Sigmoid colon (tissue), 7 donors: ENCODE data around the gene RSPH6A. TPM values are rescaled to one million over a fixed set of nuclear protein-coding genes. Genes with fewer than 3 reads are reported as not detected.
A peak's percentile ranks its signal among the peaks of the same experiment; 100 is the strongest.

Experiments
- DNase-seq: peaks from one replicate; pipeline ENCODE4 v3.0.0-alpha.2; 2019
- H3K27ac ChIP-seq, 4 donors: fragments of 200-600 bp; sonication (generic); one replicate each; pipeline ENCODE4 v1.5.1; 2016 to 2019; ENCODE audit warnings: mild to moderate bottlenecking in 1 of 4
- H3K27me3 ChIP-seq, 3 donors: fragments of 200-600 bp; sonication (generic); one replicate each; pipeline ENCODE4 v1.5.1; 2019; ENCODE audit warnings: mild to moderate bottlenecking in 1 of 3
- H3K36me3 ChIP-seq, 4 donors: fragments of 200-600 bp; sonication (generic); one replicate each; pipeline ENCODE4 v1.5.1; 2016 to 2019
- H3K4me1 ChIP-seq, 4 donors: fragments of 200-600 bp; sonication (generic); one replicate each; pipeline ENCODE4 v1.5.1; 2017 to 2019
- H3K4me3 ChIP-seq, 4 donors: fragments of 200-600 bp; sonication (generic); one replicate each; pipeline ENCODE4 v1.5.1; 2017 to 2019; ENCODE audit warnings: mild to moderate bottlenecking in 2 of 4, moderate library complexity in 1 of 4
- H3K9me3 ChIP-seq, 4 donors: fragments of 200-600 bp in 3 of 4; sonication (generic) in 3 of 4; one replicate each; pipeline versions ENCODE4 v1.5.1 to v1.6.1; 2013 to 2019
- EP300 ChIP-seq, 4 donors: sonication (generic); formaldehyde crosslinking; IDR thresholded peaks; one replicate each; pipeline ENCODE4 v1.6.1; 2017; ENCODE audit warnings: antibody characterized with exemption in 4 of 4
- POLR2A ChIP-seq, 2 donors: fragments of 450-650 bp; IDR thresholded peaks; one replicate each; pipeline ENCODE4 v1.6.1; 2016; ENCODE audit warnings: antibody characterized with exemption in 2 of 2, mild to moderate bottlenecking in 2 of 2, moderate library complexity in 2 of 2
- POLR2AphosphoS5 ChIP-seq, 4 donors: sonication (generic); formaldehyde crosslinking; IDR thresholded peaks; one replicate each; pipeline ENCODE4 v1.6.1; 2017; ENCODE audit warnings: antibody characterized with exemption in 4 of 4
- WGBS, 2 donors: extraction: QIAGEN DNeasy Blood & Tissue Kit; methylation state at CpG; one replicate each; pipeline ENCODE4 v1.1.7; 2013; 5-methylcytosine and 5-hydroxymethylcytosine counted together
- intact Hi-C: fragments of 100-400 bp; cut with DNase I; formaldehyde crosslinking; loops from one replicate; pipeline ENCODE4 v1.15.1; 2023
- polyA plus RNA-seq, 3 donors: library from polyadenylated mRNA; stranded (reverse); fragments of 200-250 nt; gene quantifications; one replicate each; pipeline ENCODE4 v1.2.3, GENCODE V29; 2013
- total RNA-seq, 4 donors: library from RNA; depleted of rRNA; stranded (reverse); fragments of >200 nt; gene quantifications; one replicate each; pipeline ENCODE4 v1.1.0, GENCODE V29; 2016
- TF ChIP-seq, protein P1 (sequence below), 4 experiments: fragments of 450-650 bp in 3 of 4; fragments of 200-600 bp in 1 of 4; IDR thresholded peaks; one replicate each; pipeline ENCODE4 v1.5.1; 2016 to 2019; ENCODE audit warnings: antibody characterized with exemption in 4 of 4, mild to moderate bottlenecking in 3 of 4, moderate library complexity in 2 of 4
- donor health status: healthy with polysubstance abuse.
- donor health status: Bipolar disorder and iron deficiency.
- donor health status: healthy.

The RSPH6A gene
- total RNA-seq, result not detected
- under 1 TPM in 1 of 3 donors, not detected in 2; 0.12 TPM for polyA plus RNA-seq

DNA sequence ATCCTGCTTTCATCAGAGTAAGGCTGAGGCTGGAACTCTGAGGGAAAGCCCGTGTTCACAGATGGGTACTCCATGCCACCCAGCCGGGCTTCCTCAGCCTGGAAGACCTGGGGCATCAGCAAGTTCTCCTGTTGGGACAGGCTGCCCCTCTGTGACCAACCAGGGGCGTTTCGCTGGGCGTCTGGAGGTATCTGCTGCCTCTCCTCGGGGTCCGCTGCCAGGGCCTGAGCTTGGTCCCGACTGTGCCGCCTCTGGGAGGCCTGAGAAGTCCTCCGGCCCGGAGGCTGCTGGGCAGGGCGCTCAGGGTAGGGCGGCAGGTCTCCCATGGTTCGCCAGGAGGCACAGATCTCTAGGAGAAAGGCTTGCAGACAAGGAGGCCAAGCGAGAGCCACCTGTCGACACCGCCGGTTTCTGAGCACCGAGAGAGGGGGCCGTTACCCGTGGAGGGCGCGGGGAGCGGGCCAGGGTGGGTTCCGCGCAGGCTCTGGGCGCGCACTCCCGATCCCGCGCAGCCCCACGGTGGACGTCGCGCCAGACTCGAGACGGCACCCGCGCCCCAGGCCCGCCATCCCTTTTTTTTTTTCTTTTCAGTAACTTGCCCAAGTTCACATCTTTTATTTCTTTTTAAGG is at the start of gene RSPH6A:
RSPH6A (minus strand) TSS at position 458 of the 630 bp plus-strand sequence; CDS start at position 326, 132 bp downstream.
- intact Hi-C loops, result loop anchor here (5.0 kb wide), 1 partner anchor 67 kb away; no protein-coding TSS in a partner anchor
- Histone ChIP-seq H3K36me3 (peaks cover 0 to 9% (median 0%) of the 10 kb centered on the region in 4 donors), H3K4me3 (peak within 1 kb of the TSS; percentile 5 to 45 (median 24)), H3K9me3 (no peaks in the 10 kb centered on the region), H3K27me3 (peaks cover 8 to 43% (median 24%) of the 10 kb centered on the region in 3 donors), H3K4me1 (peaks cover 0 to 23% (median 18%) of the 10 kb centered on the region in 4 donors), H3K27ac (peak within 1 kb of the TSS in 1 of 4 donors; percentile 3)
- 43 to 77% methylated on average over 40 of the region's 40 CpGs for WGBS, 2 donors
- TF ChIP-seq POLR2A (IDR thresholded peaks at IDR 0.05) (no peak), POLR2AphosphoS5 (IDR thresholded peaks at IDR 0.05) (peak in 1 of 4 donors; percentile 6)
- TF ChIP-seq, protein P1, sequence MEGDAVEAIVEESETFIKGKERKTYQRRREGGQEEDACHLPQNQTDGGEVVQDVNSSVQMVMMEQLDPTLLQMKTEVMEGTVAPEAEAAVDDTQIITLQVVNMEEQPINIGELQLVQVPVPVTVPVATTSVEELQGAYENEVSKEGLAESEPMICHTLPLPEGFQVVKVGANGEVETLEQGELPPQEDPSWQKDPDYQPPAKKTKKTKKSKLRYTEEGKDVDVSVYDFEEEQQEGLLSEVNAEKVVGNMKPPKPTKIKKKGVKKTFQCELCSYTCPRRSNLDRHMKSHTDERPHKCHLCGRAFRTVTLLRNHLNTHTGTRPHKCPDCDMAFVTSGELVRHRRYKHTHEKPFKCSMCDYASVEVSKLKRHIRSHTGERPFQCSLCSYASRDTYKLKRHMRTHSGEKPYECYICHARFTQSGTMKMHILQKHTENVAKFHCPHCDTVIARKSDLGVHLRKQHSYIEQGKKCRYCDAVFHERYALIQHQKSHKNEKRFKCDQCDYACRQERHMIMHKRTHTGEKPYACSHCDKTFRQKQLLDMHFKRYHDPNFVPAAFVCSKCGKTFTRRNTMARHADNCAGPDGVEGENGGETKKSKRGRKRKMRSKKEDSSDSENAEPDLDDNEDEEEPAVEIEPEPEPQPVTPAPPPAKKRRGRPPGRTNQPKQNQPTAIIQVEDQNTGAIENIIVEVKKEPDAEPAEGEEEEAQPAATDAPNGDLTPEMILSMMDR (IDR thresholded peaks at IDR 0.05), result no peak
- DNase-seq, result no peak

DNA sequence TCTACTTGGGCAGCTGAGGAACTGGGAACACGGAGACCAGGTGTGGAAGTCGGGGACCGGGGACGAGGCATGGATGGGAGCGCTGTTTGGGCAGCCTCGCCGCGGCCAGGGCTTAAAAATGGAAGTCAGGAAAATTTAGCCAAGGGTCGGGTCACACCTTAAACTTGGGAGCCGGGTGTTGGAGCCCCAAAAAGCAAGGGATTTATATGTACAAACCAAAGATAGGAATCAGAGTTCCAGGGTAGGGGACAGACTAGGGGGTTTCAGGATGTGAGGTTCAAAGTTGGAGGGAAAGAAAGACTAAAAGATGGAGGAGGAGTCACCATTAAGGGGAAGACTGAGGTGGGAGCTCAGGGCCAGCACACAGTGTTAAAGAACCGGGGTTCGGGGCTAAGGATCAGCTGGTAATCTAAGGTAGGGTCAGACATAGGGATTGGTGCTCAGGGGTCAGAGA is 49.5 kb upstream of the RSPH6A start:
- Histone ChIP-seq H3K27me3 (peaks cover 8 to 32% (median 24%) of the 10 kb centered on the region in 3 donors), H3K4me3 (peak overlapping the region in 3 of 4 donors; percentile 94 to 99 (median 97)), H3K27ac (peak overlapping the region in 1 of 4 donors; percentile 23), H3K4me1 (peaks cover 0 to 33% (median 24%) of the 10 kb centered on the region in 4 donors), H3K9me3 (no peaks in the 10 kb centered on the region), H3K36me3 (peaks cover 0 to 16% (median under 1%) of the 10 kb centered on the region in 4 donors)
- intact Hi-C loops, result loop anchor here (1.0 to 5.0 kb wide), 2 partner anchors 19 to 153 kb away; no protein-coding TSS in a partner anchor
- TF ChIP-seq EP300 (IDR thresholded peaks at IDR 0.05) (no peak), POLR2A (IDR thresholded peaks at IDR 0.05) (no peak), POLR2AphosphoS5 (IDR thresholded peaks at IDR 0.05) (no peak)
- TF ChIP-seq, protein P1 (IDR thresholded peaks at IDR 0.05), result no peak
- whole genome bisulfite sequencing, 2 donors, result 5 to 37% methylated on average over 12 of the region's 12 CpGs
- no peak for DNase-seq

DNA sequence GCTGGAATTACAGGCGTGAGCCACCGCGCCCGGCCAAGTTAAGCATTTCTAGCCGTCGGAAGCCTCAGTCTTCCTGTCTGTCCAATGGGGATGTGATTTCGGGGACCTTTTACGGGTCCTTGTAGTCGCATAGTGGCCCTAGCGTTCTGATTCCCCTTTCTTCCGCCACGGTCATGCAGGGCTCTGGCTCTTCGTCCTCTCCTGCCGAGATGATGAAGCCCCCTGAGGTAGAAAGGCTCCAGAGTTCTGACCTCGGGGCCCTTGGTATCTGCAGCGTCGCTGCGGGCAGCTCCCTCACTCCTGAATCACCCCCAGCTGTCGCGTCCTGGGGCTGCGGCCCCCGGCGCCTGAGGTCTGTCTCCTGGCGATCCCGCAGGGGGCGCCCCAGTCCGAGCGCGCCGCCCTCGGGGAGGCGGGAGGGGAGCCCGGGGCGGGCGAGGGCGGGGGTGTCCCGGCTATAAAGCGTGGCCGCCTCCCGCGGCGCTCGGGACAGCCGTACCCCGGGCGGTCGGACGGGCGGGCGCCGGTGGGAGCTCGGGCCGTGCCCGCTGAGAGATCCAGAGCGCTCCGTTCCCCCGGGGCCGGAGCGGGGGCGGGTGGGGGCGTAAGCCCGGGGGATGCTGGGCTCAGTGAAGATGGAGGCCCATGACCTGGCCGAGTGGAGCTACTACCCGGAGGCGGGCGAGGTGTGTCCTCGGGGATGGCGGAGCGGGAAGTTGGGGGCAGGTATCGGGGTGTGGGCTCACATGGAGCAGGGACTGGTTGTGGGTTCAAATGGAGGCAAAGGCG is 48.9 kb upstream of the RSPH6A start, which contains the start of gene FOXA3:
FOXA3 (plus strand) TSS at position 487 of the 789 bp plus-strand sequence; CDS start at position 618, 131 bp downstream.
- Histone ChIP-seq H3K36me3 (peaks cover 0 to 22% (median 6%) of the 10 kb centered on the region in 4 donors), H3K27me3 (peaks cover 8 to 32% (median 24%) of the 10 kb centered on the region in 3 donors)

DNA sequence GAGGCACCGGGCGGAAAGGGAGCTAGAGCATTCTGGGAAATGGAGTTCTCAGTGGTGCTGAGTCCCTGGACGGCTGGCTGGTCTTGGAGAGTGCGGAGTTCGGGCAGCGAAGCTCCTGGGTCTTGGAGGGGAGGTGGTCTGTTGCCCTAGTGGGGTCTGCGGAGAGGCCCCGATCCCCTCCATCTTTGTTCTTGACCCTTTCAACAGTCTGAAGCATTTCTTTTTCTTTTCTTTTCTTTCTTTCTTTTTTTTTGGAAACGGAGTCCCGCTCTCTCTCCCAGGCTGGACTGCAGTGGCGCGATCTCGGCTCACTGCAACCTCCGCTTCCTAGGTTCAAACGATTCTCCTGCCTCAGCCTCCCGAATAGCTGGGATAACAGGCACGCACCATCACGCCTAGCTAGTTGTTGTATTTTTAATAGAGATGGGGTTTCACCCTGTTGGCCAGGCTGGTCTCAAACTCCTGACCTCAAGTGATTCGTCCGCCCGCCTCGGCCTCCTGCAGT is 48.3 kb upstream of the RSPH6A start:
- WGBS, 2 donors, result 3% methylated on average over 22 of the region's 22 CpGs
- intact Hi-C loops, result loop anchor here (1.0 to 5.0 kb wide), 2 partner anchors 23 to 154 kb away; partner anchors contain the start of gene IRF2BP1
- H3K9me3 ChIP-seq, result no peaks in the 10 kb centered on the region
- H3K4me3 ChIP-seq, result peak overlapping the region; percentile 19 to 99 (median 96)
- H3K4me1 ChIP-seq, result peaks cover 0 to 33% (median 24%) of the 10 kb centered on the region in 4 donors
- TF ChIP-seq, protein P1 (IDR thresholded peaks at IDR 0.05), result no peak
- TF ChIP-seq POLR2AphosphoS5 (IDR thresholded peaks at IDR 0.05) (no peak), EP300 (IDR thresholded peaks at IDR 0.05) (no peak), POLR2A (IDR thresholded peaks at IDR 0.05) (no peak)
- H3K27ac ChIP-seq, result peak overlapping the region in 1 of 4 donors; percentile 95
- DNase-seq, result no peak
- peaks cover 0 to 28% (median 9%) of the 10 kb centered on the region in 4 donors for H3K36me3 ChIP-seq
- H3K27me3 ChIP-seq, result peaks cover 8 to 32% (median 24%) of the 10 kb centered on the region in 3 donors

More for the DNA sequence above, 48.9 kb upstream of the RSPH6A start, which contains the start of gene FOXA3:
- H3K9me3 ChIP-seq, result no peaks in the 10 kb centered on the region
- H3K4me1 ChIP-seq, result peaks cover 0 to 33% (median 24%) of the 10 kb centered on the region in 4 donors
- peak within 1 kb of the TSS in 2 of 4 donors; percentile 23 to 95 for H3K27ac ChIP-seq
- 1 to 2% methylated on average over 71 of the region's 71 CpGs for WGBS, 2 donors
- DNase-seq, result no peak
- intact Hi-C loops, result loop anchor here (1.0 to 5.0 kb wide), 3 partner anchors 19 to 153 kb away; partner anchors contain the start of gene IRF2BP1
- TF ChIP-seq EP300 (IDR thresholded peaks at IDR 0.05) (no peak), POLR2AphosphoS5 (IDR thresholded peaks at IDR 0.05) (no peak)
- TF ChIP-seq, protein P1 (IDR thresholded peaks at IDR 0.05), result peak in 3 of 4 experiments; percentile 47 to 65 (median 48)
- peak within 1 kb of the TSS; percentile 19 to 99 (median 96) for H3K4me3 ChIP-seq
